Mammary epithelial cell (primary cell): ENCODE measurements around the gene ABHD3.

Source experiments
- CTCF ChIP-seq, 2 donors: IDR thresholded peaks in 1 of 2; conservative IDR thresholded peaks in 1 of 2; 2 replicates each; pipeline ENCODE4 v1.5.1; 2011 to 2012; ENCODE audit warnings: inconsistent platforms in 2 of 2, low read length in 2 of 2, mild to moderate bottlenecking in 2 of 2, control low read depth in 1 of 2, low read depth in 1 of 2; ENCODE audit not compliant: insufficient read depth in 1 of 2; ENCODE audit errors: extremely low read depth in 1 of 2
- EZH2 ChIP-seq: IDR thresholded peaks from 2 replicates; pipeline ENCODE4 v1.6.1; 2012; ENCODE audit warnings: low read length, inconsistent platforms, borderline replicate concordance

DNA sequence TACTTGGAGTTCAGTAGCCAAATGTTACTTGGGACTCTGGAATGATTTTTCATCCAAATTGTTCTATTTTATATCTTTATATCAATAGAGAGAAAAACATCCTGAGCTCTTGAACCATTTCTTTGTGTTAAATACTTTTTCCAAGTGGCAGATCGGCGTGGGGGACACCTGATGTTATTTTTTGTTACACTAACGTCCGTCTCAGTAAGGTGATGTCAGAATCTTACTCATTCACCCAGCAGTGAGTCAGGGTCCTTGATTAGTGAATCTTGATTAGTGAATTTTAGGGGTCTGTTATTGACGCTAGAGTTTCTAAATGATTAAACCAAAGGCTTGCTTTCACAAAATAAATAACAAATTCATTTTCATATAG lies 37.7 kb upstream of the ABHD3 start:
- no peak for TF ChIP-seq CTCF (conservative IDR thresholded peaks at IDR 0.05 in 1 of 2, IDR thresholded peaks at IDR 0.05 in 1 of 2; ENCODE audit: extremely low read depth in 1 of 2, insufficient read depth in 1 of 2, low read depth in 1 of 2, low read length in 2 of 2)
- no peak for TF ChIP-seq EZH2
